NK-92 (cell line): ENCODE results near the gene ARID5A.

ENCODE experiments used
- DNase-seq: peaks from one replicate; lab custom pipeline; 2025; ENCODE audit not compliant: unreplicated experiment; lab: John Stamatoyannopoulos, UW

Gene ARID5A

DNA sequence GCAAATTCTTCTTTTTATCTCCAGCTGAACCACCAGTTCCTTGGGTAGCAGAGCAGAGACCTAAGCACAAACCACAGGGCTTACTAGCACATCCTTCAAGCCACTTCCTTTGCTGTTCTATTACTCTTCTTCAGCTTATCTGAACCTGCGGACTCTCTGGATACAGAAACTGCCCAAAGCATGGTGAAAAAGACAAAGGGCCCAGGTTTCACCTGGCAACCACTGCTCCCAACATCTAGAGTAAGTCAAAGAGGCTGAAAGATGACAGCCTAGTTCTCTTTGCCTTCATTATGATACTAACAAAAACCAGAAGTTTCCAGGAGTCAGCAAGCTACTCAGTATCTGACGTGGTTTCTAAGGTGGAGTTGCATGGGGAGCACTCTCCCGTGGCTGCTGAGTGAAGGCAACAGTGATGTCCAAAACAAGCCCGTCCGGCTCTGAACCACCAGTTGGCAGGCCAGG is 58.2 kb downstream of the ARID5A start:
- no peak for DNase-seq

DNA sequence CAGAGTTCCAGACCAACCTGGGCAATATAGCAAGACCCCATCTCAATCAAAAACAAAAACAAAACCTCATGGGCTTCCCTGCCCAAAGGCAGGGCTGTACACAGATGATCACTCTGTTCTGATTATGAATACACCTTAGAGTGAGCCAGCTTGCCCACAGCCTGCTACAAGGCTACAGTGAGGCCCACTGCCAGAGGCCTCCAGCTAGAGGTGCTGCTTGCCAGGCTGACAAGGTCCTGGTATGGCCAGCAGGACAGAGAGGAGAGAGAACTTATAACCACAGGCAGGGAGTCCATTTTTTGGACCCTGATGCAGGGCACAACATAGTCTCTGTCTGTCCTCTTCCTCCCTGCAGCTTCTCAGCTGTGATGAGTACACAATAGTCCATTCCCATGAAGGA is 60.0 kb downstream of the ARID5A start:
- DNase-seq: no peak

DNA sequence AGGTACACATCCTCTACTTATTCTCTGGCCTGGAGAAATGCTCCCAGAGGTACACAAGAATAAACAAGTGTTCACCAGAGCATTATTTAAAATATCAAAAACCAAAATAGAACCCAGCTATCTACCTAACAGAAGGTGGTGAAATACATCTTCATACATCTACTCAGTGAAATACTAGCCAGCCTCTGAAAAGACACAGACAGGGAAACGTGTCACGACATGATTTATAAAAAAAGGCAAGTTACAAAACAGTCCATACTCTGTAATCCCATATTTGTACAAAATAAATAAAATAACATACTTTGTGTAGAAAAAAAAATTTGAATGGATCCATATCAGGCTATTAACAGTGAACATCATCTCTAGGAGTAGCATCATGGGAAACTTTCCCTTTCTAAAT is 63.4 kb downstream of the ARID5A start:
- no peak for DNase-seq

DNA sequence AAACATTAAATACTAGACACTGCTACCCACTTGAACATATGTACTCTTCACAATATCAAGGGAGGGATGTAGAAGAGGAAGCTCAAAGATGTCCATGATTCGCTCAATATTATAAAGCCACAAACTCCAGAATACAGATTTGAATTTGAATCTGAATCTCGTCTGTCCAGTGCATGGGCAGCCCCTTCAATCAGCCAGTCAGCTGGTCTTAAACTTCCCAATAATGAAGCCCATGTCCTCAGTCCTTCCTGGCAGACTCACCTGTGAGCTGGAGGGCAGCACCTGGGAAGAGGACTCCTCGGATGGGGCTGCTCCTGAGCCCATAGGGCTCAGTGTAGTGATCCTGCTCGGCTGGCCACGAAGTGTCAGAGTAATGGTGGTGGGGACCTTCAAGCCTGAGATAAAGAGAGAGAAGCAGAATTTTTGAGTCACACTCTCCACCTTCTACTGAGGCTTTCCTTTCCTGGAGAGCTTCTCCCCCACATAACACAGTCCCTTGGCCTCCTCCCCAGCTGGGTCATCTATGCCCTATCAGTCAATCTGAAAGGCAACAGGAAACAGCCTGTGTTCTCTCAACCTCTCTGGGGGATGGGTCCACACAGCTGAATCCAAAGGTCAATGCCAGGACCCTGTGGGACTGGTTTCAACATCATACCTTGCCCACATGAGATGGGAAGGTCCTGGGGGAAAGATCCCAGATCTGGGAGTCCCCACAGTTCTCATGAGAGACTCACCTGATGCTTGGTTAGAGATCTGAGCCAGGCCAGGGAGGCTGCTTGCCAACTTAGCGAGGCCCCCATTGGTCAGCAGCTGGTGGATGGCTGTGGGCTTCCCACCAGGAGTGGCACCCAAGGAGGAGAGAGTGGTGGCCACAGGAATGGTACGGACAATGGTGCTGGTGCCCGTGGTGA is 65.1 kb downstream of the ARID5A start:
- no peak for DNase-seq
